Activated T-cell treated with anti-CD3 and anti-CD28 coated beads, Interleukin-2, amount 50 U/mL, for 24 hours (primary cell): ENCODE data around the gene NTM.
"Not testable (repeated sequence)": the region's sequence is repeated elsewhere in the genome, so short reads cannot be mapped to it uniquely, and the experiment has no call there.

ENCODE experiments used
- DNase-seq: peaks from one replicate; pipeline ENCODE4 v3.0.0-alpha.2; 2020
- H3K27ac Mint-ChIP-seq: 2 replicates; pipeline ENCODE4 v1.8.0; 2020; ENCODE audit warnings: mild to moderate bottlenecking, mixed read lengths
- H3K27me3 Mint-ChIP-seq: 2 replicates; pipeline ENCODE4 v1.8.0; 2020; ENCODE audit warnings: mixed read lengths
- H3K36me3 Mint-ChIP-seq: 2 replicates; pipeline ENCODE4 v1.8.0; 2020; ENCODE audit warnings: low read depth, mixed read lengths
- H3K4me1 Mint-ChIP-seq: 2 replicates; pipeline ENCODE4 v1.8.0; 2020; ENCODE audit warnings: low read depth, mixed read lengths
- H3K4me3 Mint-ChIP-seq: 2 replicates; pipeline ENCODE4 v1.8.0; 2020; ENCODE audit warnings: mild to moderate bottlenecking, moderate library complexity, mixed read lengths
- H3K9me3 Mint-ChIP-seq: 2 replicates; pipeline ENCODE4 v1.8.0; 2020; ENCODE audit warnings: mixed read lengths

NTM gene

DNA sequence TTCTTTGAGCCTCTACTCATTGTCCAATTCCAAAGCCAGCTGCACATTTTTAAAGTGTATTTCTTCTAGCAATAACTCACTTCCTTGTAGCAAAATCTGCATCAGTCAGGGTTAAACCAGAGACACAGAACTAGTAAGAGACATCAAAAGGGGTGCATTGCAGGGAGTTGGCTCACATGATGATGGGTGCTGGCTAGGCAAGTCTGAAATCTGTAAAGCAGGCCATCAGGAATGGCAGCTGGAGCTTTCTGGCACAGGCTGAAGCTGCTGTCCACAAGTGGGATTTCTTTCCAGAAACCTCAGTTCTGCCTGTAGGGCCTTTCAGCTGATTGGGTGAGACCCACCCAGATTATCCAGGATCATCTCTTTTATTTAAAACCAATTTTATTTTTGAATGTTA lies 698.1 kb downstream of the NTM start:
- H3K27me3 Mint-ChIP-seq, result no peaks in the 10 kb centered on the region
- no peak for DNase-seq
- peaks cover 7% of the 10 kb centered on the region for H3K9me3 Mint-ChIP-seq
- no peaks in the 10 kb centered on the region for H3K36me3 Mint-ChIP-seq
- H3K27ac Mint-ChIP-seq, result no peak overlapping the region
- H3K4me3 Mint-ChIP-seq, result no peak overlapping the region
- H3K4me1 Mint-ChIP-seq, result no peaks in the 10 kb centered on the region

DNA sequence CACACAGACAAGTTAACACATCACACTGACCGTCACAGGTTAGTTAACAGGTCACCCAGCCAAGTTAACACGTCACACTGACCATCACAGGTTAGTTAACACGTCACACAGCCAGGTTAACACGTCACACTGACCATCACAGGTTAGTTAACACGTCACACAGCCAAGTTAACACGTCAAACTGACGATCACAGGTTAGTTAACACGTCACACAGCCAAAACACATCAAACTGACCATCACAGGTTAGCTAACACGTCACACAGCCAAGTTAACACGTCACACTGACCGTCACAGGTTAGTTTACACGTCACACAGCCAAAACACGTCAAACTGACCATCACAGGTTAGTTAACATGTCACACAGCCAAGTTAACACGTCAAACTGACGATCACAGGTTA lies 699.2 kb downstream of the NTM start:
- H3K4me1 Mint-ChIP-seq, H3K27me3 Mint-ChIP-seq, H3K4me3 Mint-ChIP-seq, DNase-seq, H3K9me3 Mint-ChIP-seq, H3K36me3 Mint-ChIP-seq, H3K27ac Mint-ChIP-seq: not testable (repeated sequence)

DNA sequence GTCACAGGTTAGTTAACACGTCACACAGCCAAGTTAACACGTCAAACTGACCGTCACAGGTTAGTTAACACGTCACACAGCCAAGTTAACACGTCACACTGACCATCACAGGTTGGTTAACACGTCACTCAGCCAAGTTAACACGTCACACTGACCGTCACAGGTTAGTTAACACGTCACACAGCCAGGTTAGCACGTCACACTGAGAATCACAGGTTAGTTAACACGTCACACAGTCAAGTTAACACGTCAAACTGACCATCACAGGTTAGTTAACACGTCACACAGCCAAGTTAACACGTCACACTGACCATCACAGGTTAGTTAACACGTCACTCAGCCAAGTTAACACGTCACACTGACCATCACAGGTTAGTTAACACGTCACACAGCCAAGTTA lies 700.5 kb downstream of the NTM start:
- not testable (repeated sequence) for H3K4me3 Mint-ChIP-seq, H3K27ac Mint-ChIP-seq, H3K4me1 Mint-ChIP-seq, H3K9me3 Mint-ChIP-seq, H3K27me3 Mint-ChIP-seq, H3K36me3 Mint-ChIP-seq, DNase-seq

DNA sequence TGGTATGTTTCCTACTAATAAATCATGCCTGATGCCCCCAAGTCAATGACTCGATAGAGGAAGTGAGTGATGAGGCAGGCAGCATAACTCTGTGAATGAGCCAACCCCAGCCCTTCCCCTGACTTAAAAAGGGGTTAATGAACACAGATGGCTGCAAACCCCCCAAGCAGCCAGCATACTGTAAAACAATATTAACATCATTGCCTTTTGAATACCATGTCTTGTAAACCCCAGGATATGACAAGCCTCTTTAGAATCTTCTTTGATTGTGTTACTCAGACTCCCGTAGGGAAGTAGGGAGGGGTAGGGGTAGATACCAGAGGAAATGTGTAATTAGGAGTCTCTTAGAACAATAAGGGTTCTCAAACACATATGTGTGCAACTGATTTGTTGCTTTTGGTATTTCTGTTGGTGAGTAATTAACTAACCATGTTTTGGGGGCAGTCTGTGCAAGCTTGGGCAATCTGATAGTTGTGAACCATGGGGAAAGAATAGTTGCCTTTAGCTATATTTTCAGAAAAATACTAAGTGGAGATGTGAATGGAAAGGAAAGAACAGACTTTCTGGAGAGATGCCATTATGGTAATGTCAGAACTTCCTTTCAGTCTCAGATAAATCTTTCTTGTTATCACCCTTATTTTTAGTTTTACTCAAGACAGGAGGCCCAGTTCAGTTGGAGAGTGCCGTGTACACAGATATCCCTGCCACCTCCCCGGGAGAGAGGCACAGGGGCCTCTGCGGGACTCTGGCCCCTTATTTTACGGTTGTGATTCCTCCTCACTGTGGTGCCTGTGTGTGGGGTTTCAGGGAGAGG lies 701.8 kb downstream of the NTM start:
- DNase-seq, result no peak

DNA sequence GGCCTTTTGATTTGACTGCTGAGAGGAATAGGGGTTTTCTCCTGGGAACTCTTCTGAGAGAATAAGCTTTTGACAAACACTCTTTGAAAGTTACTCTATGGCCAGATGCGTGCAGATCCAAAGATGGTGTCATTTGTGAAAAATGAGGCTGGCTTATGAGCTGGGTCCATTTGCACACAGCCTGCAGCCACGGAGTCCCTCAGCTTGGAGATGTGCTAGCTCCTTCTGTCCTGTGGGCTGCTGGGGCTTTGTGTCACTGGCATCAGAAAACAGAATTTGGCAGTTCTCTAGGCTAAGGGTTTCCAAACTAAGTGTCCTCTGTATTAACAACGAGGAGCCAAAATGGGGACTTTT lies 702.4 kb downstream of the NTM start:
- Mint-ChIP-seq H3K27ac (no peak overlapping the region), H3K4me1 (no peaks in the 10 kb centered on the region), H3K4me3 (no peak overlapping the region), H3K27me3 (no peaks in the 10 kb centered on the region), H3K36me3 (no peaks in the 10 kb centered on the region), H3K9me3 (peaks cover 4% of the 10 kb centered on the region)
- no peak for DNase-seq

More for the DNA sequence above, 701.8 kb downstream of the NTM start:
- H3K4me1 Mint-ChIP-seq, result no peaks in the 10 kb centered on the region
- no peak overlapping the region for H3K4me3 Mint-ChIP-seq
- H3K27ac Mint-ChIP-seq, result no peak overlapping the region
- peaks cover 4% of the 10 kb centered on the region for H3K9me3 Mint-ChIP-seq
- H3K36me3 Mint-ChIP-seq, result no peaks in the 10 kb centered on the region
- H3K27me3 Mint-ChIP-seq, result no peaks in the 10 kb centered on the region

DNA sequence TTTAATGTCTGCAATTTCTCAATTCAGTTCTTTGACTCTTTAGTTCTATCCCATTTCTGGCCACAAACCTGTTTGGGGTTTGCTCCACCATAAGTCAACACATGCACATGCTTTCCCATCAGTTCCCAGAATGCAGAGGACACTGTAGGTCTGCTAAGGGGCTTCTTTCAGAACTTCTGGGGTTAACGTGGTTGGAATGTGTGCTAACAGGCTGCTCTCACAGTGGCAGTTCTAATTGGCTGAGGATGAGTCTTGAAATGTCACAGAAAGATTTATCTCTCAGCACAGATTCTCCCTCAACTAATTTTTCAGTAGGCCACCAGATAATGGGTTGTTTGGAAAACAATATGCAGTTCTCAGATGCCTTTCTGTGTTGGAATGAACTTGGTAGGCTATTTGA lies 703.4 kb downstream of the NTM start:
- Mint-ChIP-seq H3K27me3 (no peaks in the 10 kb centered on the region), H3K27ac (no peak overlapping the region), H3K36me3 (no peaks in the 10 kb centered on the region), H3K4me1 (no peaks in the 10 kb centered on the region), H3K4me3 (no peak overlapping the region), H3K9me3 (peaks cover 5% of the 10 kb centered on the region)
- DNase-seq, result no peak

DNA sequence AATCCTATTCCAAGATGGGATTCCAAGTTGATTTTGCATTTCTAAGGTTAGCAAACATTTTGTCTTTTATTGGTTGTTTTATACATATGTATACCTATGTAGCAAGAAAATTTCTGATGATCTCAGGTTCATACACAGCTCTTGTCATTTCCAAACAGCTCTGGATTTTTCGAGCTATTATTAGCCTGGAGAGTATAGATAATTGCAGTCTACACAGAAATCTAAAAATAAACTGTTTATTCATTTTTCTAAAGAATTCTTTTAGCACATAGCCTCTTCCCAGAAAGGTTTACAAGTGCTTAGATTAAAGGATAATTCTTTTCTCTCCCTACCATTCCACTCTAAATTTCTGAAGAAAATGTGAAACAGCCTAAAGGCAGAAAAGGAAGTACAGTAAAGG lies 705.0 kb downstream of the NTM start:
- no peak for DNase-seq

DNA sequence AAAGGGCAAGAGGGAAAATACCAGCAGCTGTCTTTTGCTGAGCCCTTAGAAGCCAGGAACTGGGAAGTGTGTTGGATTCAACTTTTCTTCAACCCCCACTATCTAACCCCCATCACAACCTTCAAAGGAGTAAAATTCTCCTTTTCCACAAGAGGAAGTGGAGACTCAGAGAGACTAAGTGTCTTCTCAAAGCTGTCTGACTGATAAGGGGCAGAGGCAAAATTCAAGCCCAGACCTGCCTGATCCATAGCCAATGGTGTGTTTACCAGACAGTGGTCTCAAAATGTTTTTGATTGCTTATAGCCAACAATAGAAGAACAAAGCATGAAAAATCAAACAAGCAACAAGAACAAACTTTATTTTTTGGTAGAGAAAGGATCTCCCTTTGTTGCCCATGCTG lies 707.0 kb downstream of the NTM start:
- H3K4me1 Mint-ChIP-seq, result no peaks in the 10 kb centered on the region
- H3K4me3 Mint-ChIP-seq, result no peak overlapping the region
- no peaks in the 10 kb centered on the region for H3K36me3 Mint-ChIP-seq
- H3K9me3 Mint-ChIP-seq, result peaks cover 6% of the 10 kb centered on the region
- no peak overlapping the region for H3K27ac Mint-ChIP-seq
- H3K27me3 Mint-ChIP-seq, result no peaks in the 10 kb centered on the region
- no peak for DNase-seq

More for the DNA sequence above, 705.0 kb downstream of the NTM start:
- no peaks in the 10 kb centered on the region for H3K4me1 Mint-ChIP-seq
- H3K9me3 Mint-ChIP-seq, result peaks cover 2% of the 10 kb centered on the region
- H3K36me3 Mint-ChIP-seq, result no peaks in the 10 kb centered on the region
- H3K4me3 Mint-ChIP-seq, result no peak overlapping the region
- no peak overlapping the region for H3K27ac Mint-ChIP-seq
- no peaks in the 10 kb centered on the region for H3K27me3 Mint-ChIP-seq

DNA sequence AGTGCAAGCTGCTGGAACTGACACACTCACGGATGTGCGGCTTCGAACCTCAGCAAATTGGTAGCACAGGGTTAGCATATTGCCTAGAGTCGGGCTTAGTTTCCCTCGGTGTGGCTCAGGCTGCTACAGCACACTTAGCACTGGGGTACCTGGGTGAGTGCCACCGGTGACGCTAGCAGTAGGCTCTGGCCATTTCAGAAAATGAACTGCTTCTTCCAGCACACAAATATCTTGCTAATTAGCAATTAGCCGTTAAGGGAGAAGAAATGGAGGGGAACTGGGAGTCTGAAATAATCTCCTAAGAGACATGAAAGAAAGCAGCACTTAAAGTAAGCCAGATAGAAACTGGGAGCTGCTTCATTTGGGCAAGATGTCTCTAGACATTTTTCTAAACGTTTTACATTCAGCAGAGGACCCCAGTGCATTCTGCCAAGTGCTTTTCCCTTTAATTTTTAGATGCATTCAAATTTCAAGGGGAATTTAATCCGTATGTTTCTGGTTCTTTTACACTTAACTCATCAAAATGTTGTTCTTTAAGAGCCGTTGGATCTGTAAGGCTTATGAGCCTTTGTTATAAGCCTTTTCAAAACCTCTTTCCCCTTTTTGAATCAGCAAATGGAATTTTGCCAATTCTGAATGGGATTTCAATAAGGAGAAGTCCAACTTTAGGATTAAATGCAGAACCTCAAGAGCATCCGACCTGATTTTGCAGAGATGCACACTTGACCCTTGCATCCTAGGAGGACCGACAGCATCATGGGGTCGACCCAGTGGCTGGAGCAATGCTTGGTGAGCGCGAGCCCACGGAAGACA lies 708.1 kb downstream of the NTM start:
- no peaks in the 10 kb centered on the region for H3K36me3 Mint-ChIP-seq
- H3K27ac Mint-ChIP-seq, result no peak overlapping the region
- DNase-seq, result no peak
- peaks cover 12% of the 10 kb centered on the region for H3K9me3 Mint-ChIP-seq
- H3K4me1 Mint-ChIP-seq, result no peaks in the 10 kb centered on the region
- no peaks in the 10 kb centered on the region for H3K27me3 Mint-ChIP-seq
- no peak overlapping the region for H3K4me3 Mint-ChIP-seq

DNA sequence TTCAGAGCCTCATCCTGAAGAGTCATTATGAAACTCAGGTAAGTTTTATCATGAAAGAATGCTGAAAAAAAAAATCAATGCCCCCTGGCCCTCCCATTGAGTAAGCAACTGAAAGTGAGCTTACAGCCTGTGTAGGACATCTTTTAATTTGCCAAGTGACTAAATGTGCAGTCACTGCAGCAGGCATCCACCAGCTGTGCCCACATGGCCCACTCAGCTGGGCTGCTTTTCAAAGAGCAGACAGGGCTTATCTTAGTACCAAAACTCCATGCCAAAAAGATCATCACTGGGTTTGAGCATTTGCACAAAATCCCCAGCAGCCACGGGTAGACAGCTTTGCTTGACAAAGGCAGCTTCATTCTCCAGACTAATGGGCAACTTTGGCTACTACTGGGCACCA lies 709.7 kb downstream of the NTM start:
- Mint-ChIP-seq H3K27ac (no peak overlapping the region), H3K36me3 (no peaks in the 10 kb centered on the region), H3K27me3 (no peaks in the 10 kb centered on the region), H3K4me3 (no peak overlapping the region), H3K9me3 (peaks cover 17% of the 10 kb centered on the region), H3K4me1 (no peaks in the 10 kb centered on the region)
- no peak for DNase-seq

DNA sequence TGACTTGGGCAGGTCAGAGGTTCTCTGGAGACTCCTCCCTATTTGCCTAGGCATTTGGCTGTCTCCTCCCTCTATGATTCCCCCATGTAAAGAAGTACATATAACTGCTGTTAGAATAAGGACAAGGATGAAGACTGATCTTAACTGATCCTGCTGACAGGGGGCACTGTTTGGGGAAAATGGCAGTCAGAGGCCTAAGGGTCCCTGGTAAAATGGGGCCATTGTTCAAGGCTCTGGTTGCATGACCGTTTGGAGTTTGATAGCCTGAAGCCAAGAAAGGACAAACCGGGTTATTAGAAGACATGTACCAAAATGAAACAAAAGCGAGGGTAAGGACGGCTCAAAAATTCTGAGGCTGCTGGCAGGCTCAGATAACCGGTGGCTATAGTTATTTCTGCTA lies 712.2 kb downstream of the NTM start:
- H3K36me3 Mint-ChIP-seq, result no peaks in the 10 kb centered on the region
- H3K4me1 Mint-ChIP-seq, result no peaks in the 10 kb centered on the region
- no peaks in the 10 kb centered on the region for H3K27me3 Mint-ChIP-seq
- no peak for DNase-seq
- no peak overlapping the region for H3K27ac Mint-ChIP-seq
- H3K4me3 Mint-ChIP-seq, result no peak overlapping the region
- H3K9me3 Mint-ChIP-seq, result peaks cover 26% of the 10 kb centered on the region

DNA sequence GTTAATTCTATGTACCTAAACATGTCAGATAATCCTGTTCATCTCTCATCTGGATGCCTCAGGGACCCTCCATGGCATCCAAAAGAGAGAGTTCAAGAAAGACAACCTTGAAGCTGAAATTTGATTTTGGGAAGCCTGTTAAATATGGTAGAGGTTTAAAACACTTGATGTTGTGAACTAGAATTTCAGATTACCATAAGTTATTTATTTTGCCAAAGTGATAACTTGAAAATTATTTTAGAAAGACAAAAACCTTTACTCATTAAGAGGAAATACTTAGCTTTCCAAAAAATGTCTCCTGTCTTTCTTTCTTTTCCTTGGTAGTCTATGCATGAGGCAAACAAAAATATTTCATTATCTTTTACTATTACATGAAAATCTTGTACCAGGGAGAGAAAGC lies 714.0 kb downstream of the NTM start:
- Mint-ChIP-seq H3K9me3 (peaks cover 28% of the 10 kb centered on the region), H3K4me1 (no peaks in the 10 kb centered on the region), H3K27ac (no peak overlapping the region), H3K4me3 (no peak overlapping the region), H3K27me3 (no peaks in the 10 kb centered on the region), H3K36me3 (no peaks in the 10 kb centered on the region)
- DNase-seq, result no peak

DNA sequence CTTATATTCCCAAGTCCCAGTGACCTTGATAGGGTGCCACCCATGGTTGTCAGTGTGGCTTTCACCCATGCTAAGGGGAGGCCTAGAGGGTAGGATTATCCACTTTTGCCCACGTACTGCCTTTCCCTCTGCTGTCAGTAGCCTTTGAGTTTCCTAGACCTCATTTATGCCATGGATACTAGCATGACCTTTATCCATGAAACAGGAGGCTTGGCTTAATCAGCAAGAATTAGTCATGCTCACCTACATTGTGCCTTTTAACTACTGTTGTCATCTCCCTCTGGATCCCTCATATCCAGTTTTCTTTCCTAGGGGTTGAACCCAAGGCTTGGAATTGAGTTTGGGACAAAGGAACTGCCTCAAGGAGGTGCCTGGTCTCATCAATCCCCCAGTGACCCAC lies 716.7 kb downstream of the NTM start:
- DNase-seq, result no peak
- H3K27ac Mint-ChIP-seq, result no peak overlapping the region
- H3K4me3 Mint-ChIP-seq, result no peak overlapping the region
- no peaks in the 10 kb centered on the region for H3K27me3 Mint-ChIP-seq
- H3K36me3 Mint-ChIP-seq, result no peaks in the 10 kb centered on the region
- H3K9me3 Mint-ChIP-seq, result peaks cover 27% of the 10 kb centered on the region
- H3K4me1 Mint-ChIP-seq, result no peaks in the 10 kb centered on the region

DNA sequence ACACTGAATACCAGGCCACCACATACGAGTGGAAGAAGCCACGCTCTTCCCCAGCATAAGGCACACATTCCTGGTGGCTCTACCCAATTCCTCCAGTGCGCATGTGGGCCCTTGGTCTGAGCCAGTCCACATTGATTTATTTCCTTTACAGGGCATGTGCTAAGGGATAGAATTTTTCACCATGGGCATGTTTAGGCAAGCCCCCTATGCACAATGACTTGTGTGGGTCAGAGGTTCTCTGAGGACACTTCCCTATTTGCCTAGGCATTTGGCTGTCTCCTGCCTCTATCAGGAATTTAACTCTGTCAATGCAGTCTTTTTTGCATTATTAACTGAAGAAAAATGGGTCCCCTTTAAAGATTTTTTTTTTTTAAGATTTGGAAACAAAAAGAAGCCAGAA lies 718.1 kb downstream of the NTM start:
- DNase-seq, result no peak
- peaks cover 18% of the 10 kb centered on the region for H3K9me3 Mint-ChIP-seq
- H3K27me3 Mint-ChIP-seq, result no peaks in the 10 kb centered on the region
- H3K4me3 Mint-ChIP-seq, result no peak overlapping the region
- no peak overlapping the region for H3K27ac Mint-ChIP-seq
- no peaks in the 10 kb centered on the region for H3K4me1 Mint-ChIP-seq
- no peaks in the 10 kb centered on the region for H3K36me3 Mint-ChIP-seq

DNA sequence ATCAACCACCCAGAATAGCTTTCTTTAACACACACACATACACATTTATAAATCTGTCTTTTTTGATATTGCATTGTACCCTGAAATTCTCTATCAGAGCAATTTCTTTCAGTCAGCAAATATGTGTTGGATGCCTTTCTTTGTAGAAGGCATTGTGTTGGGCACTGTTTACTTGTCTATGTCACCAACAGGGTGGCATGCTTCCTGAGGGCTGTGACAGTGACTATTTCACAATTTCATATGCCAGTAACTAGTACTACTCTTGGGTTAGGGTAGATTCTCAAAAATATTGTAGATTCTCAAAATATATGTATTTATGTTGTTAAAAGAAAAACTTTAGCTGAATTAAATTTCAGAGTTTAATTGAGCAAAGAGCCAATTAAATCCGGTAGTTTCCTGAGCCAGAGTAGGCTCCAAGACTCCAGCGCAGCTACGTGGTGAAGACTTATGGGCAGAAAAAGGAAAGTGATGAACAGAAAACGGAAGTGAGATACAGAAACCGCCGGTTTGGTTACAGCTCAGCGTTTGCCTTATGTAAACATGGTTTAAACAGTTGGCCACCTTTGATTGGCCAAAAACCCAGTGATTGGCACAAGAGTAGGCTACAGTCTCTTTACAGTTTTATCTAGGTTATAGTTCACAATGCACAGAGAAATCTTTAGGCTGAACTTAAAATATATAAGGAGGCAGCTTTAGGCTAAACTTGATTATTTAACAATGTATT lies 723.3 kb downstream of the NTM start:
- DNase-seq, result no peak
- no peaks in the 10 kb centered on the region for H3K36me3 Mint-ChIP-seq
- no peak overlapping the region for H3K27ac Mint-ChIP-seq
- no peaks in the 10 kb centered on the region for H3K27me3 Mint-ChIP-seq
- no peaks in the 10 kb centered on the region for H3K4me1 Mint-ChIP-seq
- H3K4me3 Mint-ChIP-seq, result no peak overlapping the region
- H3K9me3 Mint-ChIP-seq, result no peaks in the 10 kb centered on the region
